ENCODE results near the gene PGGT1B. TPM values are rescaled to one million over a fixed set of nuclear protein-coding genes. Genes with fewer than 3 reads are reported as not detected.
A peak's percentile ranks its signal among the peaks of the same experiment; 100 is the strongest.
"Not testable (repeated sequence)": the region's sequence is repeated elsewhere in the genome, so short reads cannot be mapped to it uniquely, and the experiment has no call there.

The PGGT1B gene
- total RNA-seq, 1 donor from 2014 or later = 38.4 TPM

GRCh38 chr5:115262011-115262320, 711 bp downstream of the PGGT1B start:
- Mint-ChIP-seq H3K4me1 (peaks cover 26% of the 10 kb centered on the region), H3K27ac (ENCODE audit: unreplicated experiment) (peak overlapping the region; percentile 70), H3K4me3 (peak overlapping the region; percentile 91), H3K27me3 (ENCODE audit: low read depth) (no peaks in the 10 kb centered on the region), H3K36me3 (ENCODE audit: low read depth) (no peaks in the 10 kb centered on the region), H3K9me3 (no peaks in the 10 kb centered on the region)
- no peak for DNase-seq (ENCODE audit: low read depth, low spot score)
- no peak for TF ChIP-seq CTCF (conservative IDR thresholded peaks at IDR 0.05)

- H3K27ac Mint-ChIP-seq (ENCODE audit: unreplicated experiment) = no peak overlapping the region
- H3K4me3 Mint-ChIP-seq = peak overlapping the region; percentile 10
- no peak for DNase-seq (ENCODE audit: low read depth, low spot score)
- H3K9me3 Mint-ChIP-seq = no peaks in the 10 kb centered on the region
- no peaks in the 10 kb centered on the region for H3K36me3 Mint-ChIP-seq (ENCODE audit: low read depth)
- no peak for TF ChIP-seq CTCF (conservative IDR thresholded peaks at IDR 0.05)
- H3K4me1 Mint-ChIP-seq = peaks cover 30% of the 10 kb centered on the region
- no peaks in the 10 kb centered on the region for H3K27me3 Mint-ChIP-seq (ENCODE audit: low read depth)
Observed at GRCh38 chr5:115260248-115260647, 2.4 kb downstream of the PGGT1B start.

GRCh38 chr5:115257981-115258380, 4.7 kb downstream of the PGGT1B start:
- Mint-ChIP-seq H3K4me3 (no peak overlapping the region), H3K36me3 (ENCODE audit: low read depth) (no peaks in the 10 kb centered on the region), H3K9me3 (no peaks in the 10 kb centered on the region), H3K27me3 (ENCODE audit: low read depth) (no peaks in the 10 kb centered on the region), H3K4me1 (peaks cover 30% of the 10 kb centered on the region), H3K27ac (ENCODE audit: unreplicated experiment) (no peak overlapping the region)
- DNase-seq (ENCODE audit: low read depth, low spot score) = no peak
- no peak for TF ChIP-seq CTCF (conservative IDR thresholded peaks at IDR 0.05)

- not testable (repeated sequence) for H3K36me3 Mint-ChIP-seq (ENCODE audit: low read depth); H3K27ac Mint-ChIP-seq (ENCODE audit: unreplicated experiment); H3K4me3 Mint-ChIP-seq; DNase-seq (ENCODE audit: low read depth, low spot score); H3K4me1 Mint-ChIP-seq; H3K9me3 Mint-ChIP-seq; H3K27me3 Mint-ChIP-seq (ENCODE audit: low read depth)
Observed at GRCh38 chr5:115249379-115249778, 13.3 kb downstream of the PGGT1B start.

GRCh38 chr5:115246361-115246991, 16.2 kb downstream of the PGGT1B start:
- Mint-ChIP-seq H3K9me3 (no peaks in the 10 kb centered on the region), H3K36me3 (ENCODE audit: low read depth) (peaks cover 3% of the 10 kb centered on the region)
- TF ChIP-seq CTCF (conservative IDR thresholded peaks at IDR 0.05) = peak; percentile 84

GRCh38 chr5:115243412-115243811, 19.3 kb downstream of the PGGT1B start:
- H3K4me3 Mint-ChIP-seq = no peak overlapping the region
- no peaks in the 10 kb centered on the region for H3K27me3 Mint-ChIP-seq (ENCODE audit: low read depth)
- H3K27ac Mint-ChIP-seq (ENCODE audit: unreplicated experiment) = no peak overlapping the region
- TF ChIP-seq CTCF (conservative IDR thresholded peaks at IDR 0.05) = no peak
- no peaks in the 10 kb centered on the region for H3K9me3 Mint-ChIP-seq
- H3K4me1 Mint-ChIP-seq = no peaks in the 10 kb centered on the region
- no peaks in the 10 kb centered on the region for H3K36me3 Mint-ChIP-seq (ENCODE audit: low read depth)
- no peak for DNase-seq (ENCODE audit: low read depth, low spot score)

More at GRCh38 chr5:115246361-115246991, 16.2 kb downstream of the PGGT1B start:
- Mint-ChIP-seq H3K27me3 (ENCODE audit: low read depth) (no peaks in the 10 kb centered on the region), H3K4me3 (no peak overlapping the region), H3K27ac (ENCODE audit: unreplicated experiment) (no peak overlapping the region), H3K4me1 (no peaks in the 10 kb centered on the region)
- no peak for DNase-seq (ENCODE audit: low read depth, low spot score)
